GM10847 (cell line): ENCODE results near the gene ERC2.

Source experiments
- POLR2A ChIP-seq: IDR thresholded peaks from 2 replicates; pipeline ENCODE4 v1.6.1; 2011; ENCODE audit not compliant: insufficient read length; ENCODE audit errors: extremely low read depth

The ERC2 gene

DNA sequence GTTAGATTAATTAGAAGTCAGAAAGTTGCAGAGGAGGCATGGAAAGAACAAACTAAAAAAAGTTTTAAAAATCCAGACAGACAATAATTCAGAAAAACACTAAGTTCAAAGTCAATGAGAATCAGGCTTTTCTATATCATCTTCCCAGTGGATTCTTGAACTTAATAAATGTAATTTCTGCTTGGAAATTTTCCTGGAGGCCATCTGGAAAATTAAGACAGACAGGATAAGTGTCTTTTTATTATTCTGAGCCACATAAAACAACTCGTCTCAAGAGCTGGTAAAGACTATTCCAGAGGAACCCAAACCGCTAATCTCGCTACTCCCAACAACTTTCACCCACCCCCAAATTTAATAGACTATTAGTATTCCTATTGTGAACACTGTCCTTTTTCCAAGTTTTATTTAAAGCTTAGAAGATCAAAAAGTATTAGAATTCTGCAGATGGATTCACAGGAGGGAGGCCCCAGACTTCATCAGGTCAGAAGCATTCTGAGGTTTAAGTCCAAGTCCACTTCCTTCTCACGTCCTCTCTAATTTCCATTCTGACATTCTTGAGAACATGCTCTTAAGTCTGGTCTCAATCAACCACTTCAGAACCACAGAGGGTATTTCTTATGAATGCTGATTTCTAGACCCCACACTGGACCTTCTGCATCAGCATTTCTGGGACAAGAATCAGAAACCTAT is 61.3 kb downstream of the ERC2 start:
- TF ChIP-seq POLR2A: no peak

DNA sequence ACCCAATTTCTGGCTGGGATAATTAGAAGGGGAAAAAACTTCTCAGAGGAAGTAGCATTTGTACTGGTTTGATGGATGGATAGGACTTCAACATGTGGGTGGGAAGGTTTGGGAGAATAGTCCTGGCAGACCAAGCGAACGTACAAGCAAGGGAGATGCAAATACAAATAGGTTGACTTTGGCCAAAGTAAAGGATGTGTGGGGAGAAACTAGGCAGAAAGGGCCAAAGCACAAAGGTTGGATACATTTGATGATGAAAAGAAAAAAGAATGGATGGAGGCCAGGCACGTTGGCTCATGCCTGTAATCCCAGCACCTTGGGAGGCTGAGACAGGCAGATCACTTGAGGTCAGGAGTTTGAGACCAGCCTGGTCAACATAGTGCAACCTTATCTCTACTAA is 63.4 kb downstream of the ERC2 start:
- TF ChIP-seq POLR2A: no peak

DNA sequence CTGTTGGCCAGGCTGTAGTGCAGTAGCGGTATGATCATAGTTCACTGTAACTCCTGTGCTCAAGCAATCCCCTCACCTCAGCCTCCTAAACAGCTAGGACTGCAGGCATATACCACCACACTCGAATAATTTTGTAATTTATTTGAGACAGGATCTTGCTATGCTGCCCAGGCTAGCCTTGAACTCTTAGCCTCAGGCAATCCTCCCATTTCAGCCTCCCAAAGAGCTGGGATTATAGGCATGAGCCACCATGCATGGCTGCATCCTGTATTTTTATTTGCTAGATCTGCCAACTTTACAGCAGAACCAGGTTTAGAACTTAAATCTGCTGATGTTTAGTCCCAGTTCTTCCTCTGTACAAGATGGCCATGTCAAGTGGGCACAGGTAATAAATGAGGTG is 69.6 kb downstream of the ERC2 start:
- TF ChIP-seq POLR2A: no peak

DNA sequence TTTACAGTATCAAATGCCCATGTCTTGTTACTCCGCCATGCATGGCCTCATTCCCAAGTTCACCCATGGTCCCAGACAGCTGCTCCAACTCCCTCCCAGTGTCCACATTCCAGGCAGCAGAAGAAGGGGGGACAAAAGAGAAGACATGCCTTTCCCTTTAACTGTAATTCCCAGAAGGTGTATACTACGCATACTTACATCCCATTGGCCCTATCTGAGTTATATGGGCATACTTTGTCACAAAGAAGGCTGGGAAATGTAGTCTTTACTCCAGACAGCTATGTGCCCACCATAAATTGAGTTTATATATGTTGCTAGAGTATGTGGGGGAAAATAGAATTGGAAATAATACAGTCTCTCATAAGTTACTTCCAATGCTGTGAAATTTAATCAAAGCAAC is 70.5 kb downstream of the ERC2 start:
- no peak for TF ChIP-seq POLR2A

DNA sequence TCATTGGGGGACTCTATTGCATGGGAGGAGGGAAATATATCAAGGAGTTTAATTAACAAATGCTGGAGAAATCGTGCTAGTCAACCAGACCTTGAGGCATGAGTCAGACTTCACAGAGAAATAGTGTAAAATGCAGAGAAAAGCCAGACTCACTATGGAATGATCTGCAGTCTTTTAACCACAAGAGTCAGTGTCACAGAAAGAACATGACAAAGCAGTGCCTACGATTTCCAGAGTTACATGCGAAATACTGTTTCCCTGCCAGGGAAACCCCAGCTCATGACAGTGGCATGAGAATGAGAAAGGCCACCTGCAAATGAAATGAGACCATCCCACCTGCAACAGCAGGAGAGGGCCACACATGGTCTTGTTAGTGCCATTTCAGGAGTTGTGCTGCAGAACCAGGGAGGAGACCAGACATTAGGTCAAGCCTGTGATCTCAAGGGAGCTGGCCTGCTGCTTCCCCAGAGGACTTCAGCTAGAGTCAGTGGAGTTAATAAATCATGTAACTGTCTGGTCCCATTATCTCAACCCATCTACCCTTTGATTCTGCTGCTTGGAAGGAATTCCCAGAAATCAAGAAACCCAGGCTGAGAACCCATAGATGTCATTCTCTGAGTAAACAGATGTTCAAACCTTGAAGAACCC is 79.0 kb downstream of the ERC2 start:
- no peak for TF ChIP-seq POLR2A

DNA sequence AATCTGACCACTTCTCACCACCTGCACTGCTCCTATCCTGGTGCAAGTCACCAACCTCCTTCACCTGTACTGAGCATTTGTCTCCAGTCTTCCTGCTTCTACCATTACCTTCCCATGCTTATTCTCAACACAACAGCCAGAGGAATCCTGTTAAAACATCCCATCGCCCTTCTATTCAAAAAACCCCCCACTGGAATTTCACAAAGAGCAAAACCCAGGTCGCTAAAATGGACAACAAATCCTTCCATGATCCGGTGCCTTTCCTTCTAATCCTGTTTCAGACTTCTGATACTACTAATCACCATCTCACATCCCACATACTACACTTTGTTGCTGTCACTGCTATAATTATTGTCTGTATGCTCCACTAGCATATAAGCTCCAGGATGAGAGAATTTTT is 85.2 kb downstream of the ERC2 start:
- TF ChIP-seq POLR2A: no peak

DNA sequence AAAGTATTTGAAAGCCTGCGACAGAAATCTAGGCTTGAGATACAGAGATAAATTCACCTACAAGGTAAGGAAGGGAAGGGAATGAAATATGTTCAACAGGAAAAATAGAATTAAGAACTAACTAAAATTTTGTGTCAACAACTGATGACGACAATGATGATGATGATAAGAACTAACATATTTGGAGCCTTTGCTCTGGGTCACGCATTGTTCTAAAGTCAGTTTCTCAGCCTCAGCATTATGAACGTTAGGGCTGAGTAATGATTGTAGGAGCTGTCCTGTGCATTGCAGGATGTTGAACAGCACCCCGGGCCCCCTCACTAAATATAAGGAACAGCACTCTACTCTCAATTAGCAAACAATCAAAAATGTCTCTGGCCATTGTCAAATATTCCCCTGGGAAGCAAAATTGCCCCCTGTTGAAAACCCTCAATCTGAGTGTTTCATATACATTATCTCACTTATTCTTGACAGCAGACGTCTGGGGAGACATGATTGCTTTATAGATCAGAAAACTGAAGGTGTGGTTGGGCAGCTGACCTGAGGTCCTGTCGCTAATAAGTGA is 88.5 kb downstream of the ERC2 start:
- TF ChIP-seq POLR2A: no peak

DNA sequence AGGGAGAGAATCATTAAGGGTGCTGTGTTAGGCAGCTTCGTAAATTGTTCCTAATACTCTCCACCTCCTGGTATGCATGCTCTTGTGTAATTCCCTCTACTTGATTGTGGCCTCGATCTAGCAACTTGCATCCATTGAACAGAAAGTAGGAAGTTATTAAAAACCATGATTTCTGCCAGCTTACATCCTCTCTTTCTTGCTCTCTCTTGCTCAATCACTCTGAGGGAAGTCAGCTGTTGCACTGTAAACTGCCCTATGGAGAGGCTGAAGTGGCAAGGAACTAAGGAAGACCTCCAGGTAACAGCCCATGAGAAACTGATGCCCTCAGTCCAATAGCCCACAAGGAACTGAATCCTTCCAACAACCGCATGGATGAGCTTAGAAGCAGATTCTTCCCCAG is 92.6 kb downstream of the ERC2 start:
- TF ChIP-seq POLR2A: no peak

DNA sequence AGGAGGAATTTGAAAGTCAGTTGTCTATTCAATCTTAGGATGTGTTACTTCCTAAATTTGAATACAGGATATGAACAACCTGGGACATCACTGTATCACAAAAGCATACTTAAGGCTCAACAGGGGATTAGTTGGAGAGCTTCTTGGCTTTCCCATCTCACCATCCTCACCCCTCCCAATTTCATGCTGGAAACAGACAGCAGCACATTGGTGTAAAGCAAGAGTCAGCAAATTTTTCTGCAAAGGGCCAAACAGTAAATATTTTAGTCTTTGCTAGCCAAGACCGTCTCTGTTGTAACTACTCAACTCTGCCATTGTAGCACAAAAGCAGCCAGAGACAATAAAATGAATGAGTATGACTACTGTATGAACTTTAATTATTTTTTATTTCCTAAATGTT is 94.9 kb downstream of the ERC2 start:
- no peak for TF ChIP-seq POLR2A

DNA sequence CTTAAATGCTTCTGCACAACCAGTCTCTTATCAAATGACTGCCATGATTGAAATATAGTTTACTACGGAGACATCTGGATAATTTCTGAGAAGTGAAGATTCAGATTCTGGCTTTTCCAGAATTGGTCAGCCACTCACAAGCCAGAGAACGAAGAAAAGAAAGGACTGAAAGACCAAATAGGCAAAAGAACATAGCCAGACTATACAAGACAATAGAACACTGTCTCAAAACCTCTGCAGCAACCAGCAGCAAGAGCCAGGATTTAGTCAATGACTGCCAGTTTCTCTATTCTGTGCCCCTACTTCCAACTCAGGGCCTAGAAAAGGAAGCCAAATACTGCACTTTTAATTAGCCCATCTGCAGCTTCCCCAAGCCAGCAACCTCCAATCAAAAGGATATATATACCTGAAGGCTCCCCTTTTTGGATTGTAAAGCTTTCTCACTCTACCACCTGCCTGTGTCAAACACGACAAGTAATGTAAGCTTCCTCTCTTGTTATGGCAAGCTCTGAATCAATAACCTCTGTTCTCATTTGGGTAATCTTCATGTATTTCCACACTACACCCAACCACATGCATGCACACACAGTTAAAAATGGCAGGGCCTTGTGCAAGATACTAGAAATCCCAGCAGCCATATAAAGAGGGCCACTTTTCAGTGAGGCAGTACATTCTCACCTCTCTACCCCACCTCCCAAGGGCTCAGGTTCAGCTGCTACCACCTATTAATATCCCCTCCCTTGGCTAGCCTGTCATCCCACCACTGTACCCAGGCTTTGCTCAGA is 97.1 kb downstream of the ERC2 start:
- TF ChIP-seq POLR2A: no peak

DNA sequence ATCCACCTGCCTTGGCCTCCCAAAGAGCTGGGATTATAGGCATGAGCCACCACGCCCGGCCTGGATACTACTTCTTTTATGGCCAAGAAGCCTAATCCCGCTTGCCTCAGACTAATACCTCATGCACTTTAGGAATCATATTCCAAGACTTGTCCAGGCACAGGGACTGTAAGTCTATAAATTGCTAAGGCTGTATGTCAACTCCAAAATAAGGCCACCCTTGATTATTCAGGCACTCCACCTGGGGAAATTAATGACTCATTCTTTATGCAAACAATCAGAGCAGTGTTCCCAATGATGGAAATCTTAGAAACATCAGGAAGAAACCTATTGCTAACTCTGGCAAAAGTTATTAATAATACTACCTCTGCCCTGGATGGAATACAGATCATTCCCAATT is 98.4 kb downstream of the ERC2 start:
- no peak for TF ChIP-seq POLR2A

DNA sequence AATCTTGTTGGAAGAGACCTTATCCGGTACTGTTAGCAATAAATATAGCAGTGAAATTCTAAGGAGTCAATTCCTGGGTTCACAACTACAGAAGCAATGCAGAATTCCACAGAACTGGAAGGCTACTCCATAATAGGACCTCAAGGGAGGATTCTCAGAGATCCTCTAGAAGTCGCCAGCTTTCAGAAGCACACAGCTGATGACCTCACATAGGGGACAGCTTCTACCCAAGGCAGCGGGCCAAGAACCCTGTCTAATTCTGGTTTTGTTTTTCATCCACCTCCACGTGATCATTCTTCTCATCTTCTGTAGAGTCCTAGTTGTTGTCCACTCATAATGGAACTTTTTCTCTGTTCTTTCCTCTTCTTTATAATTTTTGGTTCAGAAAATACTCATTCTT is 99.4 kb downstream of the ERC2 start:
- TF ChIP-seq POLR2A: no peak

DNA sequence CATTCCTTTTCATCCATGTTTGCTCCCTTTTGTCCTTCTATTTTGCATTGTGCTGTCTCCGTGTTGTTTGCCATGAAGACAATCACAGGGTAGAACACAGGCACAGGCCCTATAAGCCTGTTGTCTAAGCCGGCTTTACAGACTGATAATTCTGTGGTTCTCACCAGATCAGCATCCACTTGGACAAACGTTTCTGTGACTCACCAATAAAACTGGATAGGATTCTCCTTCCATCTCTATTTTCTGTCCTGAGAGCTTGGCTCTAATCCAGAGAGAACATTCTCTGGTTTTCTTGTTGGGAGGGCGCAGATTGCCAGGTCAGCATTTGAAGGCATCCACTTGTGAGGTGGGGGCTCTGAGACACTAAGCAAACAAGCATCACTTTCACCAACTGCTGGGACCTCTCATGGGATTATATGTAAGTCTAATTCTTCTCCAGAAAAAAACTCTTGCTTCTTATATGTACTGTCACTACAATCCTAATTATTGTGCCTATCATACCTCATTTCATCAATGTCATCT is 101.6 kb downstream of the ERC2 start:
- TF ChIP-seq POLR2A: no peak

DNA sequence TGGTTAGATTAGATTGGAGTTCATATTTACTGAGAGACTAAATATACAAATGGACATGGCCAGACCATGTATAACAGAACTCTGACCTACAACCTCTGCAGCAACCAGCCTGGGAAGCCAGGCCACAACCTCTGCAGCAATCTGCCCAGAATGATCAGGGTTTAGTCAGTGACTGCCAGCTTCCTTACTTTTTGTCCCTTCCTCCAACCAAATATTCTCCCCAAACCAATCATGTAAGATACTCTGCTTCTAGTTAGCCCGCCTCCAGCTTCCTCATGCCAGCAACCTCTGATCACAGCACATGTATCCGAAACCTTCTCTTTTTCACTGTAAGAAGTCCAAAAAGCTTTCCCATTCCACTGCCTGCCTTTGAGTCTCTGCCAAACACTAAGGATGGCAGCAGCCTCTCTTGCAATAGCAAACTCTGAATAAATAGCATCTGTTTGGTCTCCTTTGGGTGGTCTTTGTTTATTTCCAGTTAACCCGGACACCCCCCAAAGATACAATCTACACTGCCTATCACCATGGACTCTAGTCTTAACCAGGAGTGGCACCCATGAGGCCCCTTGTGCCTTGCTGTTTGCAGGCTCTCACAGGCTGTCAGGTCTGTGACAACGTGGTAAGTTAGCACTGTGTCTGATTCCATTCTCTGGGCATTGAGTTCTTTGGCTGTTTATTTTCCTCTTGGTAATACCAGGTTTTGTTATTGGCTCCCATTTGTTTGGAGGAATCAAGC is 102.2 kb downstream of the ERC2 start:
- no peak for TF ChIP-seq POLR2A

DNA sequence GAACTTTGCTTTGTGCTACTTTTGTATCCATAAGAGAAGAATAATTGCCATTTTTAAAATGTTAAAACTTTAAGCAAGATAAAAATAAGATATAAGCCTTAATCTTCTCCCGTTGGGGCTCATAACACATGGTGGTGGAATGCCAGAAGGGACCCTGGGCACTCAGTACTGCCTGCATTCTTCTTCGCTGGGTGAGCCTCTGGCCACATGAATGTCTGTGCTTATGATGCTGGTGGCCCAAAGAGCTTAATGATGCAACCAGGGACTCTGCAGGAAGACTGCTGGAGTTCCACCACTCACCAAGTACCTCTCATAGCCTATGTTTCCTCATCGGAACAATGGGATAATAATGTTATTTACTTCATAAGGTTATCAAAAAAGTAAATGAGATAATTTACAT is 103.6 kb downstream of the ERC2 start:
- no peak for TF ChIP-seq POLR2A

DNA sequence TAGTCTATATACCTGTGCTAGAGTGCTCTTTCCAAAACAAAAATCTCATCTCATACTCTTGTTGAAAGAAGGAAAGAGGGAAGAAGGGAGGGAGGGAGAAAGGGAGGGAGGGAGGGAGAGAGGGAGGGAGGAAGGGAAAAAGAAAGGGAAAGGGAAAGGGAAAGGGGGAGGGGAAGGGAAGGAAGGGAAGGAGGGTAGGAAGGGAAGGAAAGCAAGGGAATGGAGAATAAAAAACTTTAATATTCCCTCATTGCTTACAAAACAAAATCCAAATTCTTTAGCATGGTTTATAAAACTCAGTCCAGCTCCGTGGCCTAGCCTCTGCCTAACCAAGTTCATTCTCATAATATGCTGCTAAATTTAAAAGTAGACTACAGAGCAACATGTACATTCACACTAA is 104.5 kb downstream of the ERC2 start:
- TF ChIP-seq POLR2A: no peak

DNA sequence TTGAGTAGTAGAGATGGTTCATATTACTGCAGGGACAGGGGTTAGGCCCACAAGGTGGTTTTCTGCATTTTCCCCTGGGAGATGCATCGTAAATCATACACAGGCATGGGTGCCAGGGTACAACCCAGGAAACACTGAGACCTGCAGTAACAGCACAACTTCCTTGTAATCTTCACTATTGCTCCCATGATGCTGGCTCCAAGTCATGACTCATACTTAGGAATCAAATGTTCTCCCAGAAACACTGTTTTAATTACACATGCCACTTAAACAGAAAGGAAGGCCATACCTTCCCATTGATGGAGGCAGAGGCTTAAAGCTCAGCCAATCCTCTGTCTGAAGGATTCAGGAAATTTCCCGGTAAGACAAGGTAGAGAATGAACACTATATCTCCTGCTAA is 106.5 kb downstream of the ERC2 start:
- no peak for TF ChIP-seq POLR2A
